Activated CD4-positive, CD25-positive, alpha-beta regulatory T cell (primary cell): ENCODE data around the gene ERRFI1.

ENCODE experiments used
- DNase-seq, 4 experiments: peaks; one replicate each; lab custom pipeline; 2025; lab: John Stamatoyannopoulos, UW

ERRFI1 gene

GRCh38 chr1:8018492-8019228 is 7.4 kb downstream of the ERRFI1 start:
- no peak for DNase-seq

DNA sequence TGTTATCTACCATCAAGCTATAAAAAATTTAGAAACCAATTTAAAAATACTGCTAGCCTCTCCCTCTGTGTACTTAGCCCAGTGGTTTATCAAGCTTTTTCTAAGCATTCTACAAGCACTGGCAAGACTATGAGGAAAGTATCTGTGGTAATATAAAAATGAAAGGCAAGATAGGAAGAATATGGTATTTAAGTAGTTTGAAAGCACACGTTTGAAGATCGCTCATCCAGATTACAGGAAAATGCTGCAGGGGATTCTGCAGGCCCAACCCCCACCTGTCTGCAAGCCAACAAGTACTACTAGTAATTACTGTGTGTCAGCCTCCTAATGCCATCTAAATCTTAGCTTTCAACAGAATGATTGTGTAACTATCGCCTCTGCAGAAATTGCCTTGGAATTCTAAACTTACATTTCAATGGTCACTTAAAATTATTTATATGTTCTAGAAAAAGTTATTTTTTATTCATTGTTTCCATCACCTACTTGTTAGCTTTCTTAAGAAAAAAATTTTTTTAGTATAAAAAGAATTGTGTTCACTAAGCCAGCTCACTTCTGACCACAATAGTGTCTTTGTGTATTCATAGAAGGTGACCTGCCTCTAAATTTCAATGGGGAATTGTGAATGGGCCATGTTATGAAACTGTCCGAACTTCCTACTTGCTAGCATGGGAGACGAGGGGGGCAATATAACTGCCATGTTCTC is 8.5 kb downstream of the ERRFI1 start:
- DNase-seq: no peak

DNA sequence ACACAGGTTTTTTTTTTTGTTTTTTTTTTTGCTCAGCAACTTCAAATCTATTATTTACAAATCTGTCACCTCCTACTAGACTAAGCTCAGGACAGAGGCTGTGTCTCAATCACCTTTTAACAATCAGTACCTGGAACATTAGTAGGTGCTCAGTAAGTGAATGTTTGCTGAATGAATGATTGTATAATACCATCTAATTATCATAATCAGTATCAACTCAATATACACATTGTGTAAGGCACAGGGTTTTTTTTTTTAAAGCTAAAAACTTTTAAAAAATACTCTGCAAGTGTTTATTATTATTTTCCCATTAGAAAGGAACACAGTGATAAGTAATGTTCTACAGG is 9.2 kb downstream of the ERRFI1 start:
- DNase-seq: no peak

- no peak for DNase-seq
Measured at GRCh38 chr1:8016210-8016894, 9.8 kb downstream of the ERRFI1 start.

DNA sequence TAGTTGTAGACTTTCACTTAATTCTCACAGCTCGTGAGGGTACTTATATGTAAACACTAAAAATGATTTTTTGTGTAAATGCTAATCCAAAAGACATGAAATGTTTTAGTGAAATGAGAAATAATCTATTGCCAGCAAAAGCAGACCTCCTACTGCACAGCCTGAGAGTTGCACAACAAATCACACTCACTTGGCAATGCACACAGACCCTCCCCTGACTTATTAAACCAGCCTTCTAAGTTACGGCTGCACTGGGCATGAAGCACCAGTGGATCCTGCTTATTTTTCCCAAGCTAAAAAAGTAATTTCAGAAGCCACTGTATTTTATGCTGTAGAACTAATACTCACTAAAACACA is 10.3 kb downstream of the ERRFI1 start:
- DNase-seq: no peak

- DNase-seq: peak in 2 of 4 experiments; percentile 8 to 19
Measured at GRCh38 chr1:8015036-8015808, 10.9 kb downstream of the ERRFI1 start.

GRCh38 chr1:8014381-8014988 is 11.6 kb downstream of the ERRFI1 start:
- no peak for DNase-seq

- DNase-seq: no peak
Measured at GRCh38 chr1:8013800-8014199, 12.3 kb downstream of the ERRFI1 start.

DNA sequence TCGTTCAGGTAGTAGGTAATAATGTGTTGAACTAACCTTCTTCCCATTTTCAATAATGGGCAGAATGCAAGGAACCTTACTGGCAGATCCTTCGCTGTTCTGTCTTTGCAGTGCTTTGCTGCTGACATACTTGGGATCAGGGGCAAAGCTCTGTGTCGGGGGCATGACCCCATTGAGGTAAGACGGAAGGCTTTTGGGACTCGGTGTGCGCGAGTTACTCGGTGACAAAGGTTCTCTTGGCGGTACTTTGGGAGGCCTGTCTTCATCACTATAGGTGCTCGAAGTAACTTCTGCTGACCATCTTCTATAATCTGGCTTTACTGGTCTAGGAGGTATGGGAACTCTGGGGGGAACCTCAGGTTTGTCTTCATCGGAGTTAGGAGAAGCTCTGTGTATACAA is 12.7 kb downstream of the ERRFI1 start:
- DNase-seq: no peak

GRCh38 chr1:8012955-8013354 is 13.2 kb downstream of the ERRFI1 start:
- DNase-seq: no peak

- DNase-seq: no peak
Measured at GRCh38 chr1:8011923-8012858, 13.9 kb downstream of the ERRFI1 start.

- DNase-seq: no peak
Measured at GRCh38 chr1:8011016-8011415, 15.1 kb downstream of the ERRFI1 start.

DNA sequence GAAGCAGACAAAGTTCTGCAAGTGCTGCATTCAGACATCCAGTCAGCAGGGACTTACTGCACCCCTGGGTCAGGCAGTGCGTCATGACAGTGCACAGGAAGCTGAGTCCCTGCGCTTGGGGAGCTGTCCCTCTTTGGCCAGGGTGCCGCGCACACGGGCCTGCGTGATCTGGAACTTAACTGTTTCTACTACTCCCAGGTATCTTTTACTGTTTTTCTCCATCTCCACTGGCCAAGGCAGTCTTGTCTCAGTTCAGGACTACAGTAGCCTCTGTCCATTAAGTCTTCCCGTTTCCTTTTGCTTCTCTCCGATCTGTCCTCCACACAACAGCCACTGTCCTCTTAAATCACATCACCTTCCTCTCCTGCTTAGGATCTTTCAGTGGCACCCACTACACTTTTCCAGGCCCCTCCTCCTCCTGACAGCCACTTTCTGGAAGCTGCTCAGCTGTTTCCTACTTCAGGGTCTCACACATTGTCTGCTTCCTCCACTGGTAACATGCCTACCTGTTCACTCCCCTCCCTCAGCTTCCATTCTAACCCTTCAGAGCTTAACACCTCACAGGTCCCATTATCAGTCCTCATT is 15.9 kb downstream of the ERRFI1 start:
- no peak for DNase-seq

- DNase-seq: no peak
Measured at GRCh38 chr1:8009043-8010002, 16.8 kb downstream of the ERRFI1 start.

DNA sequence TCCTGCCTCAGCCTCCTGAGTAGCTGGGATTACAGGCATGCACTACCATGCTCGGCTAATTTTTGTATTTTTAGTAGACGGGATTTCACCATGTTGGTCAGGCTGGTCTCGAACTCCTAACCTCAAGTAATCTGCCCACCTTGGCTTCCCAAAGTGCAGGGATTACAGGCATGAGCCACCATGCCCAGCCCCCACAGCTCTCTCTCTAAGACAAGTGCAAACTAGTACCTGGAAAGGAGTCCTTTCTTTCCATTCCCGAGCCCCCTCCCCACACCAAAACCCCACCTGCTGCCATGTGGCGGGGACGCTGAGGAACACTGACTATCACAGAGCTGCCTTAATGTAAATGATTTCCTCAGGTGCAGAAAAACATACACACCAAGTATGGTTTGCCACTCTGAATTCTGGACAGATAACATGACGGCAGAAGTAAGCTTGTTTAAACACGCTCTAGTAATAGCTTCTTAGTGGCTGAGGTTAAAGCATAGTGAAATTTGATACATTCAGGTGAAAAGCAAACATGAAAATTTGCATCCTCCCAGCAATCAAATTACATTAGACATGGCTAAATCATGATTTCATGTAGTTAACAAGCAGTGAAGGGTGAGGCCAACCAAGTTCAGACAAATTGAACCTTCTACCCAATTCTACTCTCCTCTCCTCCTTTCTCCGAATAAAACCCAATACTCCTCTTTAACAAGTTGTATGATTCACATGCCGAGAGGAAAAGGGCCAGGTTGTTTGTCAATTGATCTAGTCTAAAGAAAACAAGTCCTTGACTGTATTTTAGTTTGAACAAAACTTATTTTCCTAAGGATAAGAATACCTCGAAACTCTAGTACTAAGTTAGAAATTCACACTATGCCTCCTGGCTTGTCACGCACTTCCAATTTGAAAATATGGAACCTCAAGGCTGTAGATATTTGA is 19.8 kb downstream of the ERRFI1 start:
- no peak for DNase-seq

- DNase-seq: no peak
Measured at GRCh38 chr1:8004803-8005573, 21.1 kb downstream of the ERRFI1 start.

DNA sequence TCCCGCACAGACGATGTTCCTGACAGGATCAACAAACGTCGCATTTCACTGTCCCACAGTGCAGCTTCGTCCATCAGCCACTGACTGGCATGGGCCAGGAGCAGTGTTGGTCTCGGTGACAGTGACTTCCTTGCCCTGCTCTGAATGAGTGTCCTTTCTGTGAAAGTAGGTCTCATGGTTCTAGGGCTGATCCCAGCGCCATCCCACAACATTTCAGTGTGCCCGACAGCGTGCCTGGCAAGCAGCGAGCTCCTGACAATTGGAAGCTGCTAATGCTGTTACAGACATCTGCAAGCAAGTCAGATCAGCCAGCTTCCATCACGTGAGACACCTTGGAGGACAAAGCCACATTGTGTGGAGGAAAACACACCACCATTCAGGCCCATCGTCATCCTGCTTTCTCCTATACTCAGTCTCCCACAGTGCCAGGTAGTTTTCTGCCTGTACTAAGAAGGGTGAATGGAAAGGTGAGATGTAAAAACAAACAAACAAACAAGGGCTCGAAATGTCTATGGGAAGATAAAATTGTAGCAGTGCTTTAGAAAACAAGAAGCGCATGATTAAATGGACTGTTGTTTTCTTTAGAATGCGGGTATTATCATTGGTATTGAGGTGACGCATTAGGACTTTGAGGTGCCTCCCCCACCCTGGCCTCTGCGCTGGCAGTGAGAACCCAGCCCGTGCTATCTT is 21.9 kb downstream of the ERRFI1 start:
- no peak for DNase-seq
